Heart right ventricle (tissue), 16 donors: ENCODE measurements around the gene MTO1. TPM values are rescaled to one million over a fixed set of nuclear protein-coding genes. Genes with fewer than 3 reads are reported as not detected.
"Not testable (repeated sequence)": the region's sequence is repeated elsewhere in the genome, so short reads cannot be mapped to it uniquely, and the experiment has no call there.

ENCODE experiments used
- ATAC-seq, 8 donors: fragments of 200-7000 bp; cut with Tn5 transposase; one replicate each; pipeline ENCODE4 v1.9.1; 2020; ENCODE audit warnings: mild to moderate bottlenecking in 8 of 8, moderate library complexity in 8 of 8, moderate number of reproducible peaks in 1 of 8
- DNase-seq, 2 donors: peaks; one replicate each; pipeline ENCODE4 v3.0.0-alpha.2; 2020
- H3K27ac ChIP-seq, 10 donors: fragments of 200-600 bp; sonication (generic) in 2 of 10; one replicate each; pipeline versions ENCODE4 v1.5.0 to v1.8.0; 2020 to 2022; ENCODE audit warnings: mild to moderate bottlenecking in 3 of 10
- H3K27me3 ChIP-seq, 7 donors: fragments of 200-600 bp; one replicate each; pipeline ENCODE4 v1.8.0; 2021 to 2022; ENCODE audit warnings: mild to moderate bottlenecking in 2 of 7
- H3K36me3 ChIP-seq, 9 donors: fragments of 200-600 bp; sonication (generic) in 1 of 9; one replicate each; pipeline versions ENCODE4 v1.5.0 to v1.8.0; 2020 to 2022; ENCODE audit warnings: mild to moderate bottlenecking in 2 of 9
- H3K4me1 ChIP-seq, 9 donors: fragments of 200-600 bp; sonication (generic) in 1 of 9; one replicate each; pipeline versions ENCODE4 v1.5.0 to v1.8.0; 2020 to 2022; ENCODE audit warnings: mild to moderate bottlenecking in 4 of 9
- H3K4me3 ChIP-seq, 10 donors: fragments of 200-600 bp; sonication (generic) in 2 of 10; one replicate each; pipeline versions ENCODE4 v1.5.0 to v1.8.0; 2020 to 2022; ENCODE audit warnings: mild to moderate bottlenecking in 7 of 10, moderate library complexity in 2 of 10
- H3K9me3 ChIP-seq, 11 donors: fragments of 200-600 bp in 10 of 11; sonication (generic) in 2 of 11; one replicate each; pipeline versions ENCODE4 v1.5.0 to v1.8.0; 2013 to 2022; ENCODE audit warnings: mild to moderate bottlenecking in 2 of 11, control low read depth in 1 of 11, moderate library complexity in 1 of 11
- WGBS, 2 donors: extraction: QIAGEN DNeasy Blood & Tissue Kit; methylation state at CpG; one replicate each; pipeline ENCODE4 v1.1.7; 2013; ENCODE audit warnings: inconsistent platforms in 1 of 2; 5-methylcytosine and 5-hydroxymethylcytosine counted together
- intact Hi-C, 10 donors: fragments of 100-400 bp; cut with DNase I; formaldehyde crosslinking; loops; one replicate each; pipeline versions ENCODE4 v1.11.1 to v1.14.2; 2022
- polyA plus RNA-seq, 2 donors: library from polyadenylated mRNA; stranded (reverse); fragments of 200-250 nt; gene quantifications; one replicate each; pipeline ENCODE4 v1.2.3, GENCODE V29; 2013
- total RNA-seq, 10 donors: library from RNA; stranded (reverse); fragmentation: NEBNext Ultra II Directional in 3 of 10; extraction: Animal tissue kit (Norgen Biotek cat#: 25700) in 3 of 10; gene quantifications; one replicate each; pipeline versions ENCODE4 v1.2.1 to v1.2.4, GENCODE V29; 2021 to 2023
- TF ChIP-seq, protein P1 (sequence below), 9 donors: fragments of 200-600 bp; sonication (generic) in 2 of 9; IDR thresholded peaks; one replicate each; pipeline versions ENCODE4 v1.5.0 to v1.8.0; 2021 to 2022; ENCODE audit warnings: antibody characterized with exemption in 9 of 9, mild to moderate bottlenecking in 5 of 9, moderate library complexity in 1 of 9
- donor health status: Arrhythmogenic right ventricular cardiomyopathy.
- donor health status: ischemic (EF 13 %, LVEDD 7.1; RV severe dilation, severe dysfunction).
- donor health status: healthy with polysubstance abuse.
- donor health status: DM: no; HTN: yes; CAD: no.
- donor health status: DM: no; HTN: no; CAD: no.
- donor health status: ischemic (EF 25% LVEDD 6.9; RV normal size, moderate dysfunction).
- donor health status: ischemic (EF 25% LVEDD 5.7; RV mildly dilated, moderate dysfunction).
- donor health status: healthy.
- donor health status: DM: yes; HTN: yes; CAD: no.
- donor health status: Ischemic cardiomyopathy.
- donor health status: ischemic (EF 35%, LVEDD 5.7; RV mildly dilated, moderate dysfunction).
- donor health status: nonischemic (EF 11% LVEDD 7.7; RV severe dilation, severe dysfunction).
- donor health status: DM: yes; HTN: yes; CAD: no.
- donor health status: PGD.
- donor health status: ischemic (EF 29% LVEDD 5.4; RV normal size, mild dysfunction).
- donor health status: nonischemic (EF 23%, LVEDD 6.1; RV moderate dilation, normal function).

The MTO1 gene
- total and polyA plus RNA-seq, 12 donors, result 14.4 to 34.2 (median 28.0) TPM

DNA sequence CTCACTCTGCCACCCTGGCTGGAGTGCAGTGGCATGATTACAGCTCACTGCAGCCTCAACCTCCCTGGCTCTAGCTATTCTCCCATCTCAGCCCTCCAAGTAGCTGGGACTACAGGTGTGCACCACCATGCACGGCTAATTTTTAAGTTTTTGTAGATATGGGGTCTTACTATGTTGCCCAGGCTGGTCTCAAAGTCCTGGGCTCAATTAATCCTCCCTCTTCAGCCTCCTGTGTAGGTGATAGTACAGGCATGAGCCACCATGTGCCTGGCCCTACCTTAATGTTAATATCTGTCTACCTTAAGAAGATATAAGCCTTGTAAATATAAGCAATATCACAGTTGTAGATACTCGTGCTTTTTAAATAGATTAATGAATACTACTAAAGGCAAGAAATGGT lies 42.6 kb downstream of the MTO1 start:
- ATAC-seq (no peak), DNase-seq (no peak)
- H3K4me1 ChIP-seq, result peaks cover 0 to 10% (median 0%) of the 10 kb centered on the region in 9 donors
- no peaks in the 10 kb centered on the region for H3K27me3 ChIP-seq
- H3K36me3 ChIP-seq, result peaks cover 0 to 61% (median 43%) of the 10 kb centered on the region in 9 donors
- TF ChIP-seq, protein P1, sequence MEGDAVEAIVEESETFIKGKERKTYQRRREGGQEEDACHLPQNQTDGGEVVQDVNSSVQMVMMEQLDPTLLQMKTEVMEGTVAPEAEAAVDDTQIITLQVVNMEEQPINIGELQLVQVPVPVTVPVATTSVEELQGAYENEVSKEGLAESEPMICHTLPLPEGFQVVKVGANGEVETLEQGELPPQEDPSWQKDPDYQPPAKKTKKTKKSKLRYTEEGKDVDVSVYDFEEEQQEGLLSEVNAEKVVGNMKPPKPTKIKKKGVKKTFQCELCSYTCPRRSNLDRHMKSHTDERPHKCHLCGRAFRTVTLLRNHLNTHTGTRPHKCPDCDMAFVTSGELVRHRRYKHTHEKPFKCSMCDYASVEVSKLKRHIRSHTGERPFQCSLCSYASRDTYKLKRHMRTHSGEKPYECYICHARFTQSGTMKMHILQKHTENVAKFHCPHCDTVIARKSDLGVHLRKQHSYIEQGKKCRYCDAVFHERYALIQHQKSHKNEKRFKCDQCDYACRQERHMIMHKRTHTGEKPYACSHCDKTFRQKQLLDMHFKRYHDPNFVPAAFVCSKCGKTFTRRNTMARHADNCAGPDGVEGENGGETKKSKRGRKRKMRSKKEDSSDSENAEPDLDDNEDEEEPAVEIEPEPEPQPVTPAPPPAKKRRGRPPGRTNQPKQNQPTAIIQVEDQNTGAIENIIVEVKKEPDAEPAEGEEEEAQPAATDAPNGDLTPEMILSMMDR (IDR thresholded peaks at IDR 0.05), result no peak
- no peak overlapping the region for H3K4me3 ChIP-seq
- 90 to 93% methylated on average over 2 of the region's 2 CpGs for WGBS, 2 donors
- peak overlapping the region in 1 of 10 donors; percentile 3 for H3K27ac ChIP-seq
- peaks cover 0 to 3% (median 0%) of the 10 kb centered on the region in 11 donors for H3K9me3 ChIP-seq
- intact Hi-C loops, result no loop called here

DNA sequence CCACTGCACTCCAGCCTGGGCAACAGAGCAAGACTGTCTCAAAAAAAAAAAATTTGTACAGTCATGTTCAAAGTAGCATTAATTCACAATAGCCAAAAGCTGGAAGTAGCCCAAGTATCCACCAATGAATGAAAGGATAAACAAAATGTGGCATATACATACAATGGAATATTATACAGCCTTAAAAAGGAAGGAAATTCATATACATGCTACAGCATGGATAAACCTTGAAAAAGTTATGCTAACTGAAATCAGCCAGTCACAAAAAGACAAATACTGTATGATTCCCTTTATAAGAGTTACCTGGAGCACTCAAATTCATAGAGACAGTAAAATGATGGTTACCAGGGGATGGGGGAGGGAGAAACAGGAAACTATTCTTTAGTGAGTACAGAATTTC lies 43.6 kb downstream of the MTO1 start:
- intact Hi-C loops, result no loop called here

DNA sequence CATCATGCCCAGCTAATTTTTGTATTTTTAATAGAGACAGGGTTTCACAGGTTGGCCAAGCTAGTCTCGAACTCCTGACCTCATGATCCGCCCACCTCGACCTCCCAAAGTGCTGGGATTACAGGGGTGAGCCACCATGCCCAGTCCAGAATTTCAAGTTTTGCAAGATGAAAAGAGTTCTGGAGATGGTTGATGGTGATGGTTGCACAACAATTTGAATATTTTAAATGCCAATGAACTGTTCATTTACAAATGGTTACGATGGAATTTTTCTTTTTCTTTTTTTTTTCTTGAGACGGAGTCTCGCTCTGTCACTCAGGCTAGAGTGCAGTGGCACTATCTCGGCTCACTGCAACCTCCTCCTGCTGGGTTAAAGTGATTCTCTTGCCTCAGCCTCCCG lies 44.2 kb downstream of the MTO1 start:
- H3K27me3 ChIP-seq, H3K4me1 ChIP-seq, DNase-seq, H3K9me3 ChIP-seq, ATAC-seq, H3K27ac ChIP-seq, intact Hi-C loops, H3K4me3 ChIP-seq: not testable (repeated sequence)
- 97% methylated on average over 8 of the region's 8 CpGs for WGBS, 2 donors
- peaks cover 0 to 46% (median 29%) of the 10 kb centered on the region in 9 donors for H3K36me3 ChIP-seq

More for the DNA sequence above, 43.6 kb downstream of the MTO1 start:
- H3K4me1 ChIP-seq, result peaks cover 0 to 10% (median 0%) of the 10 kb centered on the region in 9 donors
- TF ChIP-seq, protein P1 (IDR thresholded peaks at IDR 0.05), result no peak
- peaks cover 0 to 52% (median 33%) of the 10 kb centered on the region in 9 donors for H3K36me3 ChIP-seq
- ATAC-seq (no peak), DNase-seq (no peak)
- peaks cover 0 to 3% (median 0%) of the 10 kb centered on the region in 11 donors for H3K9me3 ChIP-seq
- no peaks in the 10 kb centered on the region for H3K27me3 ChIP-seq
- H3K4me3 ChIP-seq, result no peak overlapping the region
- no peak overlapping the region for H3K27ac ChIP-seq

DNA sequence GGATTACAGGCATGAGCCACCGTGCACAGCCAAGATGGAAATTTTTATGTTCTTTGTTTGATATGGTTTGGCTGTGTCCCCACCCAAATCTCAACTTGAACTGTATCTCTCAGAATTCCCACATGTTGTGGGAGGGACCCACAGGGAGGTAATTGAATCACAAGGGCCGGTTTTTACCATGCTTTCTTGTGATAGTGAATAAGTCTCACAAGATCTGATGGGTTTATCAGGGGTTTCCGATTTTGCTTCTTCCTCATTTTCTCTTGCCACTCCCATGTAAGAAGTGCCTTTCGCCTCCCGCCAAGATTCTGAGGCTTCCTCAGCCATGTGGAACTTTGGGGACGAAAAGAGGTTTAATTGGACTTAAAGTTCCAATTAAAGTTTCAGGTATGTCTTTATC lies 44.7 kb downstream of the MTO1 start:
- H3K27me3 ChIP-seq, result no peaks in the 10 kb centered on the region
- peaks cover 0 to 10% (median 0%) of the 10 kb centered on the region in 9 donors for H3K4me1 ChIP-seq
- no peak overlapping the region for H3K27ac ChIP-seq
- intact Hi-C loops, result no loop called here
- no peak for ATAC-seq
- H3K4me3 ChIP-seq, result no peak overlapping the region
- H3K9me3 ChIP-seq, result peaks cover 0 to 3% (median 0%) of the 10 kb centered on the region in 11 donors
- H3K36me3 ChIP-seq, result peaks cover 0 to 41% (median 24%) of the 10 kb centered on the region in 9 donors
- 91 to 92% methylated on average over 6 of the region's 6 CpGs for WGBS, 2 donors
- TF ChIP-seq, protein P1 (IDR thresholded peaks at IDR 0.05), result no peak
- no peak for DNase-seq

DNA sequence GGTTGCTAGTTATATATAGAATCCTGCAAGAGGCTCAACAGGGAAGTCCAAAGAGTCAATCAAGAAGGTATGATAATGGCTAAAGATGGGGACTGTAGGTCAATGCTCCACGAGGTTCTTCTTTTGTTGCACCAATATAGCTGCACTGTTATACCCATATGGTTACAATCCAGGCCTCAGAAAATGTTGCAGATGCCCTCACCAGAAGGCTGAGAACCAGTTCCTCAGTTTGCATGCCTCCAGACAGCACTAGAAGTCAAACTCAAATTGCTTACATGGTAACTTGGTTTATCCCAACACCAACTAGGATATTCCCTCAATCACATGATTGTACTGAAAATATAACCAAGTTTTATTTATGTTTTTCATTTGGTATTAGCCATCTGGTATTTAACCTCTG lies 47.2 kb downstream of the MTO1 start:
- Histone ChIP-seq H3K4me3 (no peak overlapping the region), H3K27ac (peak overlapping the region in 1 of 10 donors; percentile 22), H3K27me3 (no peaks in the 10 kb centered on the region), H3K9me3 (peaks cover 0 to 3% (median 0%) of the 10 kb centered on the region in 11 donors), H3K4me1 (no peaks in the 10 kb centered on the region), H3K36me3 (peaks cover 0 to 30% (median 5%) of the 10 kb centered on the region in 9 donors)
- TF ChIP-seq, protein P1 (IDR thresholded peaks at IDR 0.05), result no peak
- DNase-seq, result no peak
- 51 to 73% methylated on average over 1 of the region's 1 CpG for WGBS, 2 donors
- intact Hi-C loops, result no loop called here
- ATAC-seq, result no peak
